Testis (tissue), 3 donors: ENCODE data around the gene CYTH2. TPM values are rescaled to one million over a fixed set of nuclear protein-coding genes. Genes with fewer than 3 reads are reported as not detected.

Source experiments
- DNase-seq: peaks from one replicate; pipeline ENCODE4 v3.0.0-alpha.2; 2019
- H3K27ac ChIP-seq, 2 donors: fragments of 200-600 bp; sonication (generic); one replicate each; pipeline ENCODE4 v1.5.1; 2019
- H3K27me3 ChIP-seq: fragments of 200-600 bp; sonication (generic); one replicate; pipeline ENCODE4 v1.5.1; 2019
- H3K36me3 ChIP-seq: fragments of 200-600 bp; sonication (generic); one replicate; pipeline ENCODE4 v1.5.1; 2017; ENCODE audit warnings: low read depth; ENCODE audit errors: missing control alignments
- H3K4me1 ChIP-seq: fragments of 200-600 bp; sonication (generic); one replicate; pipeline ENCODE4 v1.5.1; 2019
- H3K4me3 ChIP-seq, 2 donors: fragments of 200-600 bp; sonication (generic); one replicate each; pipeline ENCODE4 v1.5.1; 2017 to 2019
- H3K9me3 ChIP-seq: fragments of 200-600 bp; sonication (generic); one replicate; pipeline ENCODE4 v1.5.1; 2017
- POLR2A ChIP-seq: fragments of 450-650 bp; IDR thresholded peaks from one replicate; pipeline ENCODE4 v1.6.1; 2017; ENCODE audit warnings: antibody characterized with exemption, mild to moderate bottlenecking, moderate library complexity
- WGBS, 2 donors: methylation state at CpG; one replicate each; pipeline ENCODE4 v1.1.5; 2018; 5-methylcytosine and 5-hydroxymethylcytosine counted together
- intact Hi-C: fragments of 100-400 bp; cut with DNase I; formaldehyde crosslinking; loops from one replicate; pipeline ENCODE4 v1.15.1; 2023; ENCODE audit warnings: low total_unique reads
- polyA plus RNA-seq: library from polyadenylated mRNA; stranded (reverse); fragments of 350-450 nt; fragmentation: Illumina TruSeq; extraction: RNeasy Lipid Tissue Mini Kit (QIAGEN cat#74804); gene quantifications from one replicate; pipeline ENCODE4 v1.2.3, GENCODE V29; 2014; ENCODE audit warnings: low read depth, low replicate concordance; ENCODE audit not compliant: insufficient read depth
- total RNA-seq, 2 donors: library from RNA; depleted of rRNA; stranded (reverse); fragments of >200 nt; gene quantifications; one replicate each; pipeline ENCODE4 v1.2.3, GENCODE V29; 2016
- TF ChIP-seq, protein P1 (sequence below), 3 experiments: fragments of 450-650 bp in 2 of 3; fragments of 200-600 bp in 1 of 3; sonication (generic) in 1 of 3; IDR thresholded peaks; one replicate each; pipeline ENCODE4 v1.5.1; 2016 to 2019; ENCODE audit warnings: antibody characterized with exemption in 3 of 3, mild to moderate bottlenecking in 2 of 3, moderate library complexity in 1 of 3

CYTH2 gene
- total and polyA plus RNA-seq, 3 donors from 2014 or later: 92.7 to 132 (median 123) TPM

- Histone ChIP-seq H3K4me3 (no peak overlapping the region), H3K27me3 (no peaks in the 10 kb centered on the region), H3K27ac (no peak overlapping the region), H3K4me1 (peaks cover 6% of the 10 kb centered on the region), H3K36me3 (no peaks in the 10 kb centered on the region), H3K9me3 (no peaks in the 10 kb centered on the region)
- WGBS, 2 donors: 93 to 94% methylated on average over 13 to 15 of the region's 15 CpGs
- intact Hi-C loops: no loop called here
- no peak for DNase-seq
- TF ChIP-seq, protein P1, sequence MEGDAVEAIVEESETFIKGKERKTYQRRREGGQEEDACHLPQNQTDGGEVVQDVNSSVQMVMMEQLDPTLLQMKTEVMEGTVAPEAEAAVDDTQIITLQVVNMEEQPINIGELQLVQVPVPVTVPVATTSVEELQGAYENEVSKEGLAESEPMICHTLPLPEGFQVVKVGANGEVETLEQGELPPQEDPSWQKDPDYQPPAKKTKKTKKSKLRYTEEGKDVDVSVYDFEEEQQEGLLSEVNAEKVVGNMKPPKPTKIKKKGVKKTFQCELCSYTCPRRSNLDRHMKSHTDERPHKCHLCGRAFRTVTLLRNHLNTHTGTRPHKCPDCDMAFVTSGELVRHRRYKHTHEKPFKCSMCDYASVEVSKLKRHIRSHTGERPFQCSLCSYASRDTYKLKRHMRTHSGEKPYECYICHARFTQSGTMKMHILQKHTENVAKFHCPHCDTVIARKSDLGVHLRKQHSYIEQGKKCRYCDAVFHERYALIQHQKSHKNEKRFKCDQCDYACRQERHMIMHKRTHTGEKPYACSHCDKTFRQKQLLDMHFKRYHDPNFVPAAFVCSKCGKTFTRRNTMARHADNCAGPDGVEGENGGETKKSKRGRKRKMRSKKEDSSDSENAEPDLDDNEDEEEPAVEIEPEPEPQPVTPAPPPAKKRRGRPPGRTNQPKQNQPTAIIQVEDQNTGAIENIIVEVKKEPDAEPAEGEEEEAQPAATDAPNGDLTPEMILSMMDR (IDR thresholded peaks at IDR 0.05): no peak
- no peak for TF ChIP-seq POLR2A
Measured at GRCh38 chr19:48450863-48451262, 18.3 kb upstream of the CYTH2 start.

GRCh38 chr19:48451624-48452023 is 17.5 kb upstream of the CYTH2 start:
- H3K4me3 ChIP-seq: no peak overlapping the region
- H3K4me1 ChIP-seq: peaks cover 1% of the 10 kb centered on the region
- no peak overlapping the region for H3K27ac ChIP-seq
- no peaks in the 10 kb centered on the region for H3K36me3 ChIP-seq
- TF ChIP-seq, protein P1 (IDR thresholded peaks at IDR 0.05): no peak
- TF ChIP-seq POLR2A: no peak
- intact Hi-C loops: no loop called here
- no peak for DNase-seq
- WGBS, 2 donors: 91 to 93% methylated on average over 10 to 12 of the region's 12 CpGs
- H3K9me3 ChIP-seq: no peaks in the 10 kb centered on the region
- no peaks in the 10 kb centered on the region for H3K27me3 ChIP-seq

GRCh38 chr19:48452289-48453190 is 16.6 kb upstream of the CYTH2 start:
- TF ChIP-seq, protein P1 (IDR thresholded peaks at IDR 0.05): no peak
- TF ChIP-seq POLR2A: no peak
- DNase-seq: no peak

DNA sequence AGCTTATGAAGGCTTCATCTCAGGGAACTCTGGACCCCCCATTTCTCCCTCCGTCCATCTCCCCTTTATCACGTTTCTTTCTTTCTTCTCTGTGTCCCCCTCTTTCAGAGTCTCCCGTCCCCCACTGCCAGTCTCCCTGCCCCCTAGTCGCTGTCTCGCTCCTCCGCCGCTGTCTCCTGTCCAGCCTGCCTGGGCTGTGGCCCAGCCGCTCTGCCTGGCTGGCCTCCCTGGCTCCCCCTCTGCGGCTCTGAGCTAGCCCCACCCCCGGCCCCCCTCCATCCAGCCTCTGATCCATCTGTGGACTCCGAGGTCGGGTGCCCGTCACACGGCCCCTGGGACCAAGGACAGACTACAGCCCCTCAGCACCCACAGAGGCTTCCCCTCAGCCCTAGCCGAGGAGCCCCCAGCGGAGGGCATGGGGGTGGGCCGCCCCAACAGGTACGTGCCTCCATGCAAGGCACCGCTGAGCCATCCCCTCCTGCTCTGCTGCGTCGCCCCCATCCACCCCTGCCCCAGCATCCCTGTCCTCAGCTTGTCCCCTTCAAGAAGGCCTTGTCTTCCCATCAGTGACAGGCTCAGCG is 14.9 kb upstream of the CYTH2 start:
- Histone ChIP-seq H3K4me1 (no peaks in the 10 kb centered on the region), H3K27me3 (no peaks in the 10 kb centered on the region), H3K27ac (no peak overlapping the region), H3K9me3 (no peaks in the 10 kb centered on the region), H3K36me3 (no peaks in the 10 kb centered on the region), H3K4me3 (no peak overlapping the region)
- DNase-seq: no peak
- intact Hi-C loops: no loop called here
- no peak for TF ChIP-seq POLR2A
- TF ChIP-seq, protein P1 (IDR thresholded peaks at IDR 0.05): no peak
- WGBS, 2 donors: 86 to 89% methylated on average over 16 to 22 of the region's 22 CpGs

More at GRCh38 chr19:48452289-48453190, 16.6 kb upstream of the CYTH2 start:
- Histone ChIP-seq H3K9me3 (no peaks in the 10 kb centered on the region), H3K4me3 (no peak overlapping the region), H3K27me3 (no peaks in the 10 kb centered on the region), H3K27ac (no peak overlapping the region), H3K4me1 (no peaks in the 10 kb centered on the region), H3K36me3 (no peaks in the 10 kb centered on the region)
- 87 to 88% methylated on average over 18 to 21 of the region's 33 CpGs for WGBS, 2 donors
- intact Hi-C loops: no loop called here
